Measurements from ENCODE around the gene CEP72.

The CEP72 gene

GRCh38 chr5:654071-654778, 42.1 kb downstream of the CEP72 start:
- no peak overlapping the region for H3K4me3 ChIP-seq (ENCODE audit: low read length)
- no peak overlapping the region for H2AFZ ChIP-seq (ENCODE audit: low read depth, low read length)
- H3K36me3 ChIP-seq (ENCODE audit: insufficient read depth, low read length), result peaks cover 56% of the 10 kb centered on the region
- H3K27me3 ChIP-seq (ENCODE audit: insufficient read depth, low read length), result no peaks in the 10 kb centered on the region
- H3K4me1 ChIP-seq (ENCODE audit: insufficient read depth, low read length), result no peaks in the 10 kb centered on the region
- H3K9me3 ChIP-seq (ENCODE audit: low read length), result peaks cover 27% of the 10 kb centered on the region

GRCh38 chr5:655406-655805, 43.3 kb downstream of the CEP72 start:
- Histone ChIP-seq H3K4me1 (ENCODE audit: insufficient read depth, low read length) (no peaks in the 10 kb centered on the region), H3K9me3 (ENCODE audit: low read length) (peaks cover 35% of the 10 kb centered on the region), H3K36me3 (ENCODE audit: insufficient read depth, low read length) (peaks cover 67% of the 10 kb centered on the region), H3K27me3 (ENCODE audit: insufficient read depth, low read length) (no peaks in the 10 kb centered on the region), H2AFZ (ENCODE audit: low read depth, low read length) (no peak overlapping the region), H3K4me3 (ENCODE audit: low read length) (no peak overlapping the region)

- H3K4me3 ChIP-seq (ENCODE audit: low read length), result no peak overlapping the region
- no peaks in the 10 kb centered on the region for H3K4me1 ChIP-seq (ENCODE audit: insufficient read depth, low read length)
- H3K27me3 ChIP-seq (ENCODE audit: insufficient read depth, low read length), result no peaks in the 10 kb centered on the region
- peaks cover 50% of the 10 kb centered on the region for H3K9me3 ChIP-seq (ENCODE audit: low read length)
- peaks cover 79% of the 10 kb centered on the region for H3K36me3 ChIP-seq (ENCODE audit: insufficient read depth, low read length)
- no peak overlapping the region for H2AFZ ChIP-seq (ENCODE audit: low read depth, low read length)
These were observed 45.4 kb downstream of the CEP72 start for GRCh38 chr5:657570-657969.

GRCh38 chr5:658103-658502, 46.0 kb downstream of the CEP72 start:
- H3K36me3 ChIP-seq (ENCODE audit: insufficient read depth, low read length), result peaks cover 79% of the 10 kb centered on the region
- peaks cover 53% of the 10 kb centered on the region for H3K9me3 ChIP-seq (ENCODE audit: low read length)
- H3K27me3 ChIP-seq (ENCODE audit: insufficient read depth, low read length), result no peaks in the 10 kb centered on the region
- H3K4me1 ChIP-seq (ENCODE audit: insufficient read depth, low read length), result no peaks in the 10 kb centered on the region
- H3K4me3 ChIP-seq (ENCODE audit: low read length), result no peak overlapping the region
- no peak overlapping the region for H2AFZ ChIP-seq (ENCODE audit: low read depth, low read length)

- no peaks in the 10 kb centered on the region for H3K4me1 ChIP-seq (ENCODE audit: insufficient read depth, low read length)
- peaks cover 79% of the 10 kb centered on the region for H3K36me3 ChIP-seq (ENCODE audit: insufficient read depth, low read length)
- H3K9me3 ChIP-seq (ENCODE audit: low read length), result peaks cover 51% of the 10 kb centered on the region
- H2AFZ ChIP-seq (ENCODE audit: low read depth, low read length), result no peak overlapping the region
- H3K4me3 ChIP-seq (ENCODE audit: low read length), result no peak overlapping the region
- no peaks in the 10 kb centered on the region for H3K27me3 ChIP-seq (ENCODE audit: insufficient read depth, low read length)
These were observed 47.5 kb downstream of the CEP72 start for GRCh38 chr5:659496-660263.

GRCh38 chr5:660491-661030, 48.4 kb downstream of the CEP72 start:
- H3K36me3 ChIP-seq (ENCODE audit: insufficient read depth, low read length), result peaks cover 86% of the 10 kb centered on the region
- no peak overlapping the region for H3K4me3 ChIP-seq (ENCODE audit: low read length)
- no peaks in the 10 kb centered on the region for H3K4me1 ChIP-seq (ENCODE audit: insufficient read depth, low read length)
- no peak overlapping the region for H2AFZ ChIP-seq (ENCODE audit: low read depth, low read length)
- no peaks in the 10 kb centered on the region for H3K27me3 ChIP-seq (ENCODE audit: insufficient read depth, low read length)
- peaks cover 51% of the 10 kb centered on the region for H3K9me3 ChIP-seq (ENCODE audit: low read length)

- no peaks in the 10 kb centered on the region for H3K27me3 ChIP-seq (ENCODE audit: insufficient read depth, low read length)
- H3K4me1 ChIP-seq (ENCODE audit: insufficient read depth, low read length), result no peaks in the 10 kb centered on the region
- H3K36me3 ChIP-seq (ENCODE audit: insufficient read depth, low read length), result peaks cover 86% of the 10 kb centered on the region
- H2AFZ ChIP-seq (ENCODE audit: low read depth, low read length), result no peak overlapping the region
- peaks cover 49% of the 10 kb centered on the region for H3K9me3 ChIP-seq (ENCODE audit: low read length)
- no peak overlapping the region for H3K4me3 ChIP-seq (ENCODE audit: low read length)
These were observed 50.0 kb downstream of the CEP72 start for GRCh38 chr5:661891-662750.

GRCh38 chr5:662751-663435, 50.8 kb downstream of the CEP72 start:
- peaks cover 84% of the 10 kb centered on the region for H3K36me3 ChIP-seq (ENCODE audit: insufficient read depth, low read length)
- H2AFZ ChIP-seq (ENCODE audit: low read depth, low read length), result no peak overlapping the region
- no peaks in the 10 kb centered on the region for H3K4me1 ChIP-seq (ENCODE audit: insufficient read depth, low read length)
- H3K27me3 ChIP-seq (ENCODE audit: insufficient read depth, low read length), result no peaks in the 10 kb centered on the region
- no peak overlapping the region for H3K4me3 ChIP-seq (ENCODE audit: low read length)
- H3K9me3 ChIP-seq (ENCODE audit: low read length), result peaks cover 42% of the 10 kb centered on the region

GRCh38 chr5:663436-664342, 51.5 kb downstream of the CEP72 start:
- no peaks in the 10 kb centered on the region for H3K4me1 ChIP-seq (ENCODE audit: insufficient read depth, low read length)
- no peaks in the 10 kb centered on the region for H3K27me3 ChIP-seq (ENCODE audit: insufficient read depth, low read length)
- no peak overlapping the region for H3K4me3 ChIP-seq (ENCODE audit: low read length)
- peaks cover 39% of the 10 kb centered on the region for H3K9me3 ChIP-seq (ENCODE audit: low read length)
- peaks cover 81% of the 10 kb centered on the region for H3K36me3 ChIP-seq (ENCODE audit: insufficient read depth, low read length)
- H2AFZ ChIP-seq (ENCODE audit: low read depth, low read length), result no peak overlapping the region

GRCh38 chr5:664343-664993, 52.3 kb downstream of the CEP72 start:
- Histone ChIP-seq H3K36me3 (ENCODE audit: insufficient read depth, low read length) (peaks cover 77% of the 10 kb centered on the region), H3K4me1 (ENCODE audit: insufficient read depth, low read length) (no peaks in the 10 kb centered on the region), H3K4me3 (ENCODE audit: low read length) (no peak overlapping the region), H3K27me3 (ENCODE audit: insufficient read depth, low read length) (no peaks in the 10 kb centered on the region), H2AFZ (ENCODE audit: low read depth, low read length) (no peak overlapping the region), H3K9me3 (ENCODE audit: low read length) (peaks cover 32% of the 10 kb centered on the region)

GRCh38 chr5:664994-665360, 52.8 kb downstream of the CEP72 start:
- Histone ChIP-seq H3K4me3 (ENCODE audit: low read length) (no peak overlapping the region), H3K36me3 (ENCODE audit: insufficient read depth, low read length) (peaks cover 72% of the 10 kb centered on the region), H3K4me1 (ENCODE audit: insufficient read depth, low read length) (no peaks in the 10 kb centered on the region), H3K9me3 (ENCODE audit: low read length) (peaks cover 27% of the 10 kb centered on the region), H3K27me3 (ENCODE audit: insufficient read depth, low read length) (no peaks in the 10 kb centered on the region), H2AFZ (ENCODE audit: low read depth, low read length) (no peak overlapping the region)

Data from neuron (in vitro differentiated cells).